Stimulated activated CD8-positive, alpha-beta memory T cell treated with anti-CD3 and anti-CD28 coated beads, Interleukin-12 subunit alpha, Interleukin-12 subunit beta, amount 100 ng/mL, for 1 hour (primary cell): ENCODE data around the gene CCDC152.
"Not testable (repeated sequence)": the region's sequence is repeated elsewhere in the genome, so short reads cannot be mapped to it uniquely, and the experiment has no call there.

Experiments
- DNase-seq: peaks from one replicate; pipeline ENCODE4 v3.0.0-alpha.2; 2020; ENCODE audit warnings: low read depth

CCDC152 gene, protein sequence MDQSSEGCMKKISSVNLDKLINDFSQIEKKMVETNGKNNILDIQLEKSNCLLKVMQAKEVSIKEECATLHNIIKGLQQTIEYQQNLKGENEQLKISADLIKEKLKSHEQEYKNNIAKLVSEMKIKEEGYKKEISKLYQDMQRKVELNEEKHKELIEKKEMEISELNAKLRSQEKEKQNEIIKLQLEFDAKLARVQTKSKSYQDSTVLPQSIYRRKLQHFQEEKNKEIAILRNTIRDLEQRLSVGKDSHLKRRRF

DNA sequence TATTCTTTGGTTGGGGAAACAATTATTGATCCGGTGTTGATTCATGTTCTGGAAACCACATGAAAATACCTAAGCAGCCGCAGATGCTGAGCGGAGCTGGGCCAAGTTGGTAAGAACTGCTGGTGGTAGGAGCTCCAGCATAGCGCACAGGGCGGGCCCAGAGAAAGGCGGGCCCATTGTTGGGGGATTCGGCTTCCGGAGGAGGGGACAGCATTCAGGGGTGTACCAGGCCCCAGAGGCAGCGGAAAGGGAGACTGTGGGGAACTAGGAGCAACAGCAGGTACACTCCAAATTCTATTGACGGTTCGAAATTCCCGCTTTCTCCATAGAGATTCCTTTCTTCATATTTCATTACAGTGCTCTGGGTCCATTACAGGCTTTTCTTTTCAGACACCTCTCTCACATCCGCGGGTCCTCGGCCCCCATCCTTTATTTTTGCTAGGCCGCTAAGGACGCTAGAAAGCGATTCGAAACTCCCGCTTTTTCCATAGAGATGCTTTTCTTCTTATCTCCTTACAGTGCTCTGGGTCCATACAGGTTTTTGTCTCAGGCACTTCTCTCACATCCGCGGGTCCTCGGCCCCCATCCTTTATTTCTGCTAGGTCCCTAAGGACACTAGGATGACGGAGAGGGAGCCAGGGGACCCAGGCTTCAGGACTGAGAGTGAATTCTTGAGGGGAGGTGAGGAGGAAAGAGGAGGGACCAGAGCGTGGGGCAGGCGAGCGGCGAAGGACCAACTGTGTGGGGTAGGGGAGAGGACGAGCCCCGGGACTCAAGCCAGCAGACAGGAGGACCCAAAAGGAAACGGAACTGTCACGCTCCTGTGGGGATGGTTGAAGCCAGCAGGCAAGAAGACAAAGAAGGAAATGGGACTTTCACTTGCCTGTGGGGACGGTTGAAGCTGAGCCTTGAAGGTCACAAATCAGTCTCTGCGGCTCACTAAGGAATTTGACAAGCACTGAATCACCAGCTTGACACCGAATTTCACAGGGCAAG lies at the start of gene CCDC152:
Gene CCDC152, plus strand, starts transcription at position 213 of the 996 bp plus-strand sequence. CDS start 2,304 bp downstream, outside the sequence.
- peak; percentile 12 for DNase-seq

GRCh38 chr5:42715785-42716184 lies 40.8 kb upstream of the CCDC152 start:
- no peak for DNase-seq

- DNase-seq, result no peak
Observed at GRCh38 chr5:42718591-42718990, 38.0 kb upstream of the CCDC152 start.

- no peak for DNase-seq
Observed at GRCh38 chr5:42719034-42719433, 37.6 kb upstream of the CCDC152 start.

- DNase-seq, result no peak
Observed at GRCh38 chr5:42720251-42720650, 36.4 kb upstream of the CCDC152 start.

- no peak for DNase-seq
Observed at GRCh38 chr5:42721484-42721883, 35.1 kb upstream of the CCDC152 start.

DNA sequence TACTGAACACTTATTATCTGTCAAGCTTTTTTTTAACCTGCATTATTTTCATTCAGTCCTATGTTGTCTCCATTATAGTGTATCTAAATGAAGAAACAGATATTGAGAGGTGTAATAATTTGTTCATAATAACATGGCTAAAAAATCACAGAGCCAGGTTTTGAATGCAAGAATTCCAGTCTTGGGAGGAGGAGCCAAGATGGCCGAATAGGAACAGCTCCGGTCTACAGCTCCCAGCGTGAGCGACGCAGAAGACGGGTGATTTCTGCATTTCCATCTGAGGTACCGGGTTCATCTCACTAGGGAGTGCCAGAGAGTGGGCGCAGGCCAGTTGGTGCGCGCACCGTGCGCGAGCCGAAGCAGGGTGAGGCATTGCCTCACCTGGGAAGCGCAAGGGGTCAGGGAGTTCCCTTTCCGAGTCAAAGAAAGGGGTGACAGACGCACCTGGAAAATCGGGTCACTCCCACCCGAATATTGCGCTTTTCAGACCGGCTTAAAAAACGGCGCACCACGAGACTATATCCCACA lies 22.0 kb upstream of the CCDC152 start:
- not testable (repeated sequence) for DNase-seq

- DNase-seq, result no peak
Observed at GRCh38 chr5:42740920-42741319, 15.7 kb upstream of the CCDC152 start.

DNA sequence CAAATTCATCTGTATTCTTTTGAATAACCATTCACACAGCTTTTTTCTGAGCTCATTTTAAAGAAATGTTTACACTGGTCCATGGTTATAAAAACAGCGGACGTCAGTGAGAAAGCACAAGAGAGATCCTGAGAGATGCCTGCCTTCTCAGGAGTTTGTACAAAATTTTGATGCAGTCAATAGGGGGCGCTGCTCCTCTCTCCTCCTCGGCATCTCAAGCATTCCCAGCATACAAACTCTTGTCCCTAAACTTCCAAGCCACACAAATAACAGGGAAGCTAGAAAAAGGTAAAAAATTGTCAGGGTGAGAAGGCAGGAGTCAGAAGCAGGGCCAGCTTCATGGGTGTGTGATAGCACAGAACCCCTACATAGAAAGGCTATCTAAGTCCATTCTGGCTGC lies 11.2 kb upstream of the CCDC152 start:
- DNase-seq, result no peak

DNA sequence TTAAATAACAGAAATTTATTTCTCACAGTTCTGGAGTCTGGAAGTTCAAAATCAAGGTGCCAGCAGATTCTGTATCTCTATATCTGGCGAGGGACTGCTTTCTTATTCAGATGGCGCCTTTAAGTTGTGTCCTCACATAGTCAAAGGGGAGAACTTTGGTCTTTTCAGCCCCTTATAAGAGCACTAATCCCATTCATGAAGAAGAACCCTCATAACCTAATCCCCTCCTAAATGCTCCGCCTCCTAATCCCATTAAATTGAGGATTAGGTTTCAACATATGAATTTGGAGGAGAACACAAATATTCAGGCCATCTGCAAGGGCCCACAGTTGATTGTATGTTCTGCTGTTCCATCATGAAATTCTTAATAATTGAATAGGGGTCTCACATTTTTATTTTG lies 10.8 kb upstream of the CCDC152 start:
- DNase-seq, result no peak

- DNase-seq, result no peak
Observed at GRCh38 chr5:42749020-42749419, 7.6 kb upstream of the CCDC152 start.

DNA sequence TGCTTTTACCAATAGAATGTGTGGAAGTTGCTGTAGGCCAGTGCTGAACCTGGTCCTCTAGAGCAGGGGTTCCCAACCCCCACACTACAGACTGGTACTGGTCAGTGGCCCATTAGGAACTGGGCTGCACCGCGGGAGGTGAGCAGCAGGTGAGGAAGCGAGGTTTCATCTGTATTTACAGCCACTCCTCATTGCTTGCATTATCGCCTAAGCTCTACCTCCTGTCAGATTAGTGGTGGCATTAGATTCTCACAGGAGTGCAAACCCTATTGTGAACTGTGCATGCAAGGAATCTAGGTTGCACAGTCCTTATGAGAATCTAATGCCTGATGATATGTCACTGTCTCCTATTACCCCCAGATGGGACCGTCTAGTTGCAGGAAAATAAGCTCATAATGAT lies 6.1 kb upstream of the CCDC152 start:
- DNase-seq, result no peak

GRCh38 chr5:42751044-42751443 lies 5.6 kb upstream of the CCDC152 start:
- DNase-seq, result no peak

DNA sequence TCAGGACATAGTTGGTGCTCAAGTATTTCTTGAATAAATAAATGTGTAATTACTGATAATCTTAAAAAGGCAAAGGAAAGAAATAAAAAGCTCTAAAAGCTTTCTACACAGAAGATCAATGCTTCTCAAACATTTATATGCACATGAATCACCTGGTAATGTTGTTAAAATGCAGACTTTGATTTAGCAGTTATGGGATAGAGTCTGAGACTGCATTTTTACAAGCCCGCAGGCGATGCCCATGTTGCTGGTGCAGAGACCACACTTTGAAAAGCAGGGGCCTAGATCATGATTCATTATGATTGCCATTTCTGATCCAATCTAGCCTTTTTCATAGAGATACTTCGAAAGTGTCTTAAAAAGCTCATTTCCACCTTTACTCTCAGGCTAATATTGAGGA lies 3.5 kb upstream of the CCDC152 start:
- DNase-seq, result no peak

- no peak for DNase-seq
Observed at GRCh38 chr5:42759456-42759855, 2.8 kb downstream of the CCDC152 start.

DNA sequence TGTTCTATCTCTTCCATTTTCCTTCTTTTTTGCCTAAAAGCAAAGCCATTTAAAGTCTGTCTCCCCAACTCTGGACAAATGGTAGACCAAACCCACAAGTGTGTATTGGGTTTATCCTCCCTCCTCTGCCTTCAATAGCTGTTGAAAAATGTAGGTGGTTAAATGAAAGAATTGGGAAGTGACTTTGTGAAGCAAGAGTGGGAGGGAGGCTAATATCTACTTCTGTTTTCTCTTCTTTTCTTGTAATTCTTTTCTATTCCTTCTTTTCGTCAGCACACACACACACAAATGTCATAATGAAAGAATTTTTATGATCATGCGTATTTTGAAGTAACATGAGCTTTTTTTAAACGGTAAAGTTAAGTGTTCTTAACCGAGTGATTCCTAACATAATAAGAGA lies 3.8 kb downstream of the CCDC152 start:
- DNase-seq, result no peak

DNA sequence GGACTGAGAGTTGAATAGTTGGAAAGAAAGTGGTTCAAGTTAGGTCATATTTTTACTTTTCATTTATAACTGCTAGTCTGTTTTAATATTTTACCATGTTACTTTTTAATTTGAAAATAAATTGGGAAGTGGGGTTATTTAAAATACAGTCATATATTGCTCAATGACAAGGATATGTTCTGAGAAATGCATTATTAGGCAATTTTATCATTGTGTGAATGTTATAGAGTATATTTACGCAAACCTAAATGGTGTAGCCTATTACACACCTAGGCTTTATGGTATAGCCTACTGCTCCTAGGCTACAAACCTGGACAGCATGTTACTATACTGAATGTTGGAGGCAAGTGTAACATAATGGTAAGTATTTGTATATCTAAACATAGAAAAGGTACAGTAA lies 5.2 kb downstream of the CCDC152 start:
- no peak for DNase-seq

DNA sequence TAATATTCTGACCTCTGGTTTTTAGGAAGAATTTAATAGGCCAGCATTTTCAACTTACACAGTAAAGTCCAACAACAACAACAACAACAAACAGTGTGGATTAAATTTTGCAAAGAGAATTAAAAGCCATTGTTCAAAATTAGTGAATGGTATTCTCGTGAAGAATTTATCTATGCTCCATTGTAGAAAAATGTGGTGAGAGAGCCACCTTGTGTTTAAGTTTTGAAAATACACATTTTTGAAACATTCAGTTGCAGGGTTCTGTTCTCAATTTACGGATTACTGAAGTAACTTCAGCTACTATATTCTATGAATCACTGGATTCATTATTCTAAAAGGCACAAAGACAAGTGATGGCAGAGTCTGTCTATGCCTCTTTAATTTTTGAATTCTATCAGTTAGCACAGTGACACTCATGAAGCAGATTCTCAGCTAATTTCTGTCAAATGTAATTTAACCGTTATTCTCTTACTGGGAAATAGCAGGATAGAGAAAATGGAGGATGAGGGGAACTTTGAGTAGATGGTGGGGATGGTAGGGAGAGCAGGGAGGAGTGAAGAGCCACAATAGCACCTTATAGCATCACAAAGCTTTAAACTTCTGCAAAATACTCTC lies 11.0 kb downstream of the CCDC152 start:
- DNase-seq, result no peak

DNA sequence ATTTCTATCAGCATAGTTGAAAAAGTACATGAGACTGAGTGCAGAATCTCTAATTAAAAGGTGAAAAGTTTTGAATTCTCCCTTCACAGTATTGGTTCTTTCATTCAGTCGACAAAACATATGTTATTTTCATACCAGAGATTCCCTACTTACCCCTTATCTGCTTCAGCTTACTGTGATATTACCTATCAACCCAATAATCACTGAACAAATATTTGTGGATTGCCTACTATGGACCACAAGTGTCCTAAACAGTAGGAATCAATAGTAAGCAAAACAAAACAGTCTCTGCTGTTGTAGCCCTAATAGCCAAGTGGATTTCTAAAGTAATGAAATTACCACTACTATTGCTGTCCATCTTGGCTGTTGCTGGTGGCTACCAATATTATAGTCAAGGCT lies 11.5 kb downstream of the CCDC152 start:
- no peak for DNase-seq

DNA sequence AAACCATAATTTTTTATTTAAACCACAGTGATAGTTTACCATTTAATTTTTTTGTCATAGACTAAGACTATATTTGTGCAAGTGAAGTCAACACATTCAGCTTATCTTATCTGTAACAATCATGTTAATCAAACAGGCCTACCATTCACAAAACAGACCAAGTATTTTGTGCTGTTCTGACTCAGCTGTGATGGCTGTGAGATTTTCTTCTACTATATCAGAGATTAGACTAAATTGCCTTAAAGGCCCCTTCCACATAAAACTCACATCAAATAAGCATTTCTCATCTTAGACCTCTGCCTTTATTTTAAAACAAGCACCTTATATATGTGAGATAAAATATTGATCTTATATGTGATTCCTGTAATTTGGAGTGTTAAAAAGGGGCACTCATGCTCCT lies 13.4 kb downstream of the CCDC152 start:
- DNase-seq, result no peak

DNA sequence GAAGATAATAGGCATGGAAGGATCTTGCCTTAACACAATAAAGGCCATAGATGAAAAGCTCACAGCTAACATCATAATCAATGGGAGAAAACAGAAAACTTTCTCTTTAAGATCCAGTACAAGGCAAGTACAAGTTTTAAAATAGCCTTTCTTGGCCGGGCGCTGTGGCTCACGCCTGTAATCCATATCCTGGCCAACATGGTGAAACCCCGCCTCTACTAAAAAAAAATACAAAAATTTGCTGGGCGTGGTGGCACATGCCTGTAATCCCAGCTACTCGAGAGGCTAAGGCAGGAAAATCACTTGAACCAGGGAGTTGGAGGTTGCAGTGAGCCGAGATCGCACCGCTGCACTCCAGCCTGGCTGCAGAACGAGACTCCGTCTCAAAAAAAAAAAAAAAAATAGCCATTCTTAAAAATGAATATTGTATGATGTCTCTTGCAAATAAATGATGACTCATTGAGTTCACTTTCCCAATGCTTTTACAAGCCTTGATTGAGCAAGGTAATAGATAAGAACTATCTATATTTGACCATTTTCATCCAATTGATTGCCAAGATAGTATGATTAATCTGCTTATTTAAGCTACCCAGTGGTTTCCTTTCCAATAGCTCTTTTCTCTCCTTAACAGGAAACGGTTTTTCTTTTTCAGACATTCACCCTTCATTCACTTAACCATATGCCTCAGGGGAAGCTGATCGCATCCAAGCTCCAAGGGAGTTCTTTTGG lies 15.8 kb downstream of the CCDC152 start:
- DNase-seq, result no peak

GRCh38 chr5:42779083-42779482 lies 22.5 kb downstream of the CCDC152 start:
- no peak for DNase-seq
